K562 (cell line): ENCODE measurements around the gene CDKN1C. TPM values are rescaled to one million over a fixed set of nuclear protein-coding genes. Genes with fewer than 3 reads are reported as not detected.

Experiments used
- ATAC-seq: fragments of 200-7000 bp; cut with Tn5 transposase; 3 replicates; pipeline ENCODE4 v1.9.1; 2020; ENCODE audit warnings: moderate library complexity
- BruUV-seq: library from RNA; stranded (reverse); fragments of 400-500 nt; replicated peaks from 2 replicates; lab custom pipeline; 2021; lab: Mats Ljungman, UMichigan
- CTCF ChIA-PET: fragments of 300-600 bp; formaldehyde crosslinking; extraction: SDS; loops from one replicate; lab custom pipeline; 2021; ENCODE audit warnings: low intra/inter-chr PET ratio; lab: Yijun Ruan, JAX
- POLR2A ChIA-PET: fragments of 300-600, 350-650 bp; sonication (Branson Sonifier 250); formaldehyde crosslinking; extraction: SDS; loops from one replicate; lab custom pipeline; 2021; ENCODE audit warnings: antibody characterized with exemption, inconsistent platforms; lab: Yijun Ruan, JAX
- DNase-seq, 4 experiments: peaks; one replicate each; pipeline versions ENCODE4 v3.0.0 to v3.0.0-alpha.2; 2011 to 2018; ENCODE audit warnings: low spot score in 3 of 4, mixed read lengths in 3 of 4; ENCODE audit errors: extremely low read depth in 1 of 4
- FAIRE-seq: peaks from 2 replicates; lab custom pipeline; 2011; peaks lifted over from hg19 to GRCh38; lab: Jason Lieb, UNC
- H2AFZ ChIP-seq: 2 replicates; pipeline ENCODE4 v1.6.0; 2011; ENCODE audit warnings: low read depth, low read length, control low read depth, inconsistent platforms
- H3K27ac ChIP-seq: fragments of 200-600 bp; 3 replicates; pipeline ENCODE4 v1.8.0; 2011; ENCODE audit warnings: low read depth, mild to moderate bottlenecking, control low read depth, inconsistent platforms, low read length, moderate library complexity, mixed read lengths; ENCODE audit errors: extremely low read depth
- H3K27me3 ChIP-seq, 2 experiments: fragments of 300-600 bp in 1 of 2; 2 replicates in 1 of 2; 3 replicates in 1 of 2; pipeline versions ENCODE4 v1.6.0 to v1.8.0; 2011; ENCODE audit warnings: inconsistent platforms in 2 of 2, low read length in 2 of 2, mild to moderate bottlenecking in 1 of 2, mixed read lengths in 1 of 2, moderate library complexity in 1 of 2; ENCODE audit not compliant: control insufficient read depth in 2 of 2, insufficient read depth in 2 of 2
- H3K36me3 ChIP-seq: fragments of 300-600 bp; 3 replicates; pipeline ENCODE4 v1.8.0; 2011; ENCODE audit warnings: mild to moderate bottlenecking, low read length, inconsistent platforms; ENCODE audit not compliant: control insufficient read depth, insufficient read depth
- H3K4me1 ChIP-seq, 2 experiments: fragments of 200-600 bp in 1 of 2; replicated peaks in 1 of 2; 2 replicates in 1 of 2; 3 replicates in 1 of 2; pipeline versions ENCODE4 v1.5.1 to v1.8.0; 2011; ENCODE audit warnings: inconsistent platforms in 2 of 2, low read length in 2 of 2, mild to moderate bottlenecking in 1 of 2, mixed read lengths in 1 of 2, moderate library complexity in 1 of 2; ENCODE audit not compliant: control insufficient read depth in 2 of 2, insufficient read depth in 2 of 2
- H3K4me2 ChIP-seq: 2 replicates; pipeline ENCODE4 v1.6.1; 2011; ENCODE audit warnings: low read length, control low read depth, inconsistent platforms, mixed read lengths; ENCODE audit not compliant: insufficient read depth
- H3K4me3 ChIP-seq: fragments of 200-600 bp; sonication (generic), shearing (Covaris generic); 2 replicates; pipeline ENCODE4 v1.5.1; 2016; ENCODE audit warnings: control low read depth, inconsistent platforms
- H3K79me2 ChIP-seq: fragments of 200-600 bp; 3 replicates; pipeline ENCODE4 v1.8.0; 2011; ENCODE audit warnings: low read length, inconsistent platforms; ENCODE audit not compliant: control insufficient read depth, insufficient read depth
- H3K9ac ChIP-seq, 2 experiments: 2 replicates each; pipeline versions ENCODE4 v1.6.0 to v1.6.1; 2011; ENCODE audit warnings: low read depth in 2 of 2, low read length in 2 of 2, control low read depth in 1 of 2, inconsistent platforms in 1 of 2, mild to moderate bottlenecking in 1 of 2, mixed read lengths in 1 of 2; ENCODE audit not compliant: insufficient read depth in 1 of 2
- H3K9me1 ChIP-seq: one replicate; pipeline ENCODE4 v1.6.0; 2011; ENCODE audit warnings: inconsistent platforms, mild to moderate bottlenecking, low read length, moderate library complexity; ENCODE audit not compliant: control insufficient read depth, insufficient read depth
- H3K9me3 ChIP-seq: replicated peaks from 2 replicates; pipeline ENCODE4 v1.5.1; 2011; ENCODE audit warnings: low read depth, low read length, inconsistent platforms; ENCODE audit not compliant: control insufficient read depth, insufficient read depth
- H4K20me1 ChIP-seq: replicated peaks from 2 replicates; pipeline ENCODE4 v1.6.1; 2011; ENCODE audit warnings: low read length, inconsistent platforms, mixed read lengths; ENCODE audit not compliant: control insufficient read depth, insufficient read depth
- ARID2 ChIP-seq: fragments of 450-650 bp; IDR thresholded peaks from 2 replicates; pipeline ENCODE4 v1.6.1; 2017; ENCODE audit warnings: antibody characterized with exemption, mild to moderate bottlenecking
- GTF2E2 ChIP-seq: fragments of 200-800 bp; sonication (Bioruptor generic); IDR thresholded peaks from 2 replicates; pipeline ENCODE4 v1.6.1; 2016; ENCODE audit warnings: missing genetic modification characterization, missing compliant biosample characterization
- HES1 ChIP-seq: fragments of 450-650 bp; IDR thresholded peaks from 2 replicates; pipeline ENCODE4 v1.6.1; 2016; ENCODE audit warnings: low read depth, mild to moderate bottlenecking, moderate library complexity
- NKRF ChIP-seq: fragments of 450-650 bp; IDR thresholded peaks from 2 replicates; pipeline ENCODE4 v1.6.1; 2016; ENCODE audit warnings: borderline replicate concordance
- PBX2 ChIP-seq, 2 experiments: IDR thresholded peaks in 1 of 2; conservative IDR thresholded peaks in 1 of 2; 2 replicates each; pipeline ENCODE4 v1.6.1; 2016; ENCODE audit warnings: low read depth in 2 of 2, mild to moderate bottlenecking in 1 of 2, missing compliant biosample characterization in 1 of 2, missing genetic modification characterization in 1 of 2, moderate library complexity in 1 of 2
- ZKSCAN3 ChIP-seq: fragments of 250-450 bp; sonication (Bioruptor Pico); IDR thresholded peaks from 2 replicates; pipeline ENCODE4 v1.4.0; 2020
- ZNF449 ChIP-seq: fragments of 250-450 bp; sonication (Bioruptor Pico); IDR thresholded peaks from 2 replicates; pipeline ENCODE4 v1.8.0; 2022; ENCODE audit warnings: moderate library complexity, mild to moderate bottlenecking, inconsistent platforms
- ZNF830 ChIP-seq: fragments of 250-450 bp; sonication (Bioruptor Pico); IDR thresholded peaks from 2 replicates; pipeline ENCODE4 v1.5.0; 2021; ENCODE audit warnings: mild to moderate bottlenecking
- WGBS: fragments of 100-300 bp; shearing (Covaris generic); methylation state at CpG from one replicate; pipeline ENCODE4 v1.1.6; 2016; ENCODE audit warnings: low coverage, mixed read lengths; ENCODE audit not compliant: insufficient coverage; ENCODE audit errors: missing lambda C conversion rate; 5-methylcytosine and 5-hydroxymethylcytosine counted together
- in situ Hi-C: fragments of 300-500 bp; cut with MboI; formaldehyde crosslinking; loops from 4 replicates; pipeline ENCODE4 v1.15.0; 2018; ENCODE audit warnings: inconsistent platforms, mixed read lengths
- intact Hi-C: fragments of 100-400 bp; cut with micrococcal nuclease; formaldehyde crosslinking; loops from 2 replicates; pipeline ENCODE4 v1.14.2; 2022
- polyA plus RNA-seq, 8 experiments: library from polyadenylated mRNA; depleted of rRNA in 4 of 8; stranded (reverse) in 5 of 8; unstranded in 3 of 8; fragments of >200 nt; fragmentation: Nextera tagmentation in 2 of 8; fragmentation: Illumina TruSeq in 1 of 8; extraction: Ambion mirVana in 2 of 8; extraction: Trizol in 1 of 8; gene quantifications; 2 replicates each; pipeline versions ENCODE4 v1.2.1 to v1.2.3, GENCODE V29; 2011 to 2014; ENCODE audit warnings: inconsistent platforms in 1 of 8, missing spikeins in 1 of 8
- total RNA-seq, 7 experiments: library from RNA; depleted of rRNA in 6 of 7; stranded (reverse); fragments of >200 nt in 6 of 7; fragmentation: Illumina TruSeq in 2 of 7; extraction: Trizol in 2 of 7; gene quantifications; 2 replicates each; pipeline versions ENCODE4 v1.2.1 to v1.2.3, GENCODE V29; 2011 to 2021; ENCODE audit warnings: low replicate concordance in 1 of 7

CDKN1C gene
- total and polyA plus RNA-seq, 9 of the 15 experiments (the other 6 are each of a cell fraction or from before 2014, with no cell fraction given), result 2.8 to 21.1 (median 9.3) TPM

GRCh38 chr11:2857276-2857675, 28.3 kb downstream of the CDKN1C start:
- H3K36me3 ChIP-seq, result no peaks in the 10 kb centered on the region
- 18% methylated on average over 8 of the region's 11 CpGs for WGBS
- BruUV-seq, result no TSS peak
- intact Hi-C loops, result no loop called here
- H3K4me2 ChIP-seq, result no peak overlapping the region
- peaks cover 0 to 31% of the 10 kb centered on the region in 2 experiments; a peak in 2 of 5 replicates for H3K4me1 ChIP-seq
- no peaks in the 10 kb centered on the region for H3K9me1 ChIP-seq
- CTCF ChIA-PET, result no interaction called here
- H4K20me1 ChIP-seq, result no peaks in the 10 kb centered on the region
- H3K9ac ChIP-seq, result no peak overlapping the region
- in situ Hi-C loops, result no loop called here
- no peak overlapping the region for H3K4me3 ChIP-seq
- POLR2A ChIA-PET, result no interaction called here
- H3K27ac ChIP-seq, result no peak overlapping the region
- no peaks in the 10 kb centered on the region for H3K9me3 ChIP-seq
- H3K27me3 ChIP-seq, result peaks cover 0 to 39% of the 10 kb centered on the region in 2 experiments; a peak in 3 of 5 replicates
- no peak for DNase-seq
- ATAC-seq, result peak; percentile 23; the same call in 1 of the 3 replicates
- no peak for FAIRE-seq
- H3K79me2 ChIP-seq, result no peaks in the 10 kb centered on the region
- TF ChIP-seq ZNF830 (CRISPR knock-in tag) (no peak), ARID2 (no peak), ZNF449 (CRISPR knock-in tag) (no peak), GTF2E2 (no peak), NKRF (no peak), HES1 (no peak), ZKSCAN3 (no peak), PBX2 (CRISPR knock-in tag; IDR thresholded peaks at IDR 0.05; ENCODE audit: low read depth) (no peak), PBX2 (tag; conservative IDR thresholded peaks at IDR 0.05; ENCODE audit: low read depth) (no peak)
- no peak overlapping the region for H2AFZ ChIP-seq
